Caco-2 (cell line): Measurements from ENCODE around the gene ROS1. TPM values are rescaled to one million over a fixed set of nuclear protein-coding genes. Genes with fewer than 3 reads are reported as not detected.

Experiments
- BruUV-seq: library from RNA; stranded (reverse); fragments of 400-500 nt; replicated peaks from 2 replicates; lab custom pipeline; 2021; lab: Mats Ljungman, UMichigan
- CTCF ChIA-PET: fragments of 300-600 bp; sonication (Branson Sonifier 250); formaldehyde crosslinking; loops from one replicate; lab custom pipeline; 2022; ENCODE audit warnings: antibody characterized with exemption; lab: Charles Lee
- POLR2A ChIA-PET: fragments of 300-600 bp; sonication (Branson Sonifier 250); formaldehyde crosslinking; loops from one replicate; lab custom pipeline; 2022; ENCODE audit warnings: antibody characterized with exemption; lab: Charles Lee
- DNase-seq, 2 experiments: peaks; one replicate each; pipeline versions ENCODE4 v3.0.0 to v3.0.0-alpha.2; 2020 to 2022
- H3K27me3 ChIP-seq: replicated peaks from 2 replicates; pipeline ENCODE4 v1.6.0; 2011; ENCODE audit warnings: low read length; ENCODE audit not compliant: control insufficient read depth, insufficient read depth
- H3K36me3 ChIP-seq: 2 replicates; pipeline ENCODE4 v1.5.1; 2011; ENCODE audit warnings: low read length; ENCODE audit not compliant: control insufficient read depth, insufficient read depth
- H3K4me1 ChIP-seq: fragments of 250-450 bp; sonication (Bioruptor Pico); 2 replicates; pipeline ENCODE4 v1.5.1; 2020; ENCODE audit warnings: mild to moderate bottlenecking
- H3K4me3 ChIP-seq: 2 replicates; pipeline ENCODE4 v1.5.1; 2011; ENCODE audit warnings: low read depth, mild to moderate bottlenecking, control low read depth, low read length
- H3K9me3 ChIP-seq: fragments of 250-450 bp; sonication (Bioruptor Pico); 2 replicates; pipeline ENCODE4 v1.5.1; 2020; ENCODE audit warnings: mild to moderate bottlenecking, moderate library complexity
- H3K27ac Mint-ChIP-seq: one replicate; pipeline ENCODE4 v1.8.0; 2022; ENCODE audit warnings: mixed read lengths; ENCODE audit not compliant: unreplicated experiment
- H3K27me3 Mint-ChIP-seq: one replicate; pipeline ENCODE4 v1.8.0; 2022; ENCODE audit warnings: mixed read lengths; ENCODE audit not compliant: insufficient read depth, unreplicated experiment
- H3K36me3 Mint-ChIP-seq: one replicate; pipeline ENCODE4 v1.8.0; 2022; ENCODE audit warnings: mild to moderate bottlenecking, mixed read lengths; ENCODE audit not compliant: insufficient read depth, unreplicated experiment
- H3K4me1 Mint-ChIP-seq: one replicate; pipeline ENCODE4 v1.8.0; 2022; ENCODE audit warnings: low read depth, mixed read lengths; ENCODE audit not compliant: unreplicated experiment
- H3K4me3 Mint-ChIP-seq: one replicate; pipeline ENCODE4 v1.8.0; 2022; ENCODE audit warnings: mild to moderate bottlenecking, moderate library complexity, mixed read lengths; ENCODE audit not compliant: unreplicated experiment
- H3K9me3 Mint-ChIP-seq: one replicate; pipeline ENCODE4 v1.8.0; 2022; ENCODE audit warnings: mixed read lengths; ENCODE audit not compliant: unreplicated experiment
- intact Hi-C: fragments of 100-400 bp; cut with micrococcal nuclease; formaldehyde crosslinking; loops from one replicate; pipeline ENCODE4 v1.10.0; 2022; ENCODE audit not compliant: unreplicated experiment
- total RNA-seq: library from RNA; stranded (reverse); gene quantifications from 2 replicates; pipeline ENCODE4 v1.2.3, GENCODE V29; 2022
- TF ChIP-seq, protein P1 (sequence below), 2 experiments: fragments of 200-600 bp in 1 of 2; IDR thresholded peaks; 1 replicate in 1 of 2; 2 replicates in 1 of 2; pipeline versions ENCODE4 v1.5.1 to v1.8.0; 2011 to 2022; ENCODE audit warnings: antibody characterized with exemption in 1 of 2, control low read depth in 1 of 2, inconsistent platforms in 1 of 2, low read depth in 1 of 2, low read length in 1 of 2, mild to moderate bottlenecking in 1 of 2, moderate library complexity in 1 of 2; ENCODE audit not compliant: insufficient read depth in 1 of 2, severe bottlenecking in 1 of 2, unreplicated experiment in 1 of 2

ROS1 gene
- total RNA-seq, 1 experiment from 2014 or later: 0.16 TPM

- no peak overlapping the region for H3K4me3 Mint-ChIP-seq
Observed at GRCh38 chr6:117268924-117269323, 156.8 kb downstream of the ROS1 start.

GRCh38 chr6:117267766-117268534 is 157.8 kb downstream of the ROS1 start:
- no peak for DNase-seq
- Histone ChIP-seq H3K4me1 (no peaks in the 10 kb centered on the region), H3K4me3 (no peak overlapping the region), H3K27me3 (peaks cover 5% of the 10 kb centered on the region), H3K9me3 (no peaks in the 10 kb centered on the region), H3K36me3 (no peaks in the 10 kb centered on the region)
- Mint-ChIP-seq H3K9me3 (no peaks in the 10 kb centered on the region), H3K4me3 (no peak overlapping the region), H3K27me3 (peaks cover 44% of the 10 kb centered on the region), H3K4me1 (peaks cover 9% of the 10 kb centered on the region), H3K27ac (no peak overlapping the region), H3K36me3 (no peaks in the 10 kb centered on the region)
- TF ChIP-seq, protein P1, sequence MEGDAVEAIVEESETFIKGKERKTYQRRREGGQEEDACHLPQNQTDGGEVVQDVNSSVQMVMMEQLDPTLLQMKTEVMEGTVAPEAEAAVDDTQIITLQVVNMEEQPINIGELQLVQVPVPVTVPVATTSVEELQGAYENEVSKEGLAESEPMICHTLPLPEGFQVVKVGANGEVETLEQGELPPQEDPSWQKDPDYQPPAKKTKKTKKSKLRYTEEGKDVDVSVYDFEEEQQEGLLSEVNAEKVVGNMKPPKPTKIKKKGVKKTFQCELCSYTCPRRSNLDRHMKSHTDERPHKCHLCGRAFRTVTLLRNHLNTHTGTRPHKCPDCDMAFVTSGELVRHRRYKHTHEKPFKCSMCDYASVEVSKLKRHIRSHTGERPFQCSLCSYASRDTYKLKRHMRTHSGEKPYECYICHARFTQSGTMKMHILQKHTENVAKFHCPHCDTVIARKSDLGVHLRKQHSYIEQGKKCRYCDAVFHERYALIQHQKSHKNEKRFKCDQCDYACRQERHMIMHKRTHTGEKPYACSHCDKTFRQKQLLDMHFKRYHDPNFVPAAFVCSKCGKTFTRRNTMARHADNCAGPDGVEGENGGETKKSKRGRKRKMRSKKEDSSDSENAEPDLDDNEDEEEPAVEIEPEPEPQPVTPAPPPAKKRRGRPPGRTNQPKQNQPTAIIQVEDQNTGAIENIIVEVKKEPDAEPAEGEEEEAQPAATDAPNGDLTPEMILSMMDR (IDR thresholded peaks at IDR 0.05; ENCODE audit: insufficient read depth in 1 of 2, low read depth in 1 of 2, low read length in 1 of 2, severe bottlenecking in 1 of 2, unreplicated experiment in 1 of 2): no peak
- ChIA-PET POLR2A (no interaction called here), CTCF (interaction anchor here (0.5 kb wide), 1 partner anchor 68 kb away, joined by 5 read pairs; no protein-coding TSS in a partner anchor)
- intact Hi-C loops: no loop called here
- no TSS peak for BruUV-seq

More at GRCh38 chr6:117268924-117269323, 156.8 kb downstream of the ROS1 start:
- ChIA-PET CTCF (no interaction called here), POLR2A (no interaction called here)
- no peaks in the 10 kb centered on the region for H3K9me3 ChIP-seq
- H3K27me3 Mint-ChIP-seq: peaks cover 41% of the 10 kb centered on the region
- no peaks in the 10 kb centered on the region for H3K9me3 Mint-ChIP-seq
- no peak overlapping the region for H3K27ac Mint-ChIP-seq
- no peak for DNase-seq
- BruUV-seq: no TSS peak
- H3K4me3 ChIP-seq: no peak overlapping the region
- no peaks in the 10 kb centered on the region for H3K36me3 Mint-ChIP-seq
- H3K36me3 ChIP-seq: no peaks in the 10 kb centered on the region
- H3K4me1 ChIP-seq: no peaks in the 10 kb centered on the region
- TF ChIP-seq, protein P1 (IDR thresholded peaks at IDR 0.05; ENCODE audit: insufficient read depth in 1 of 2, low read depth in 1 of 2, low read length in 1 of 2, severe bottlenecking in 1 of 2, unreplicated experiment in 1 of 2): no peak
- peaks cover 9% of the 10 kb centered on the region for H3K4me1 Mint-ChIP-seq
- H3K27me3 ChIP-seq: peaks cover 5% of the 10 kb centered on the region
- intact Hi-C loops: no loop called here

DNA sequence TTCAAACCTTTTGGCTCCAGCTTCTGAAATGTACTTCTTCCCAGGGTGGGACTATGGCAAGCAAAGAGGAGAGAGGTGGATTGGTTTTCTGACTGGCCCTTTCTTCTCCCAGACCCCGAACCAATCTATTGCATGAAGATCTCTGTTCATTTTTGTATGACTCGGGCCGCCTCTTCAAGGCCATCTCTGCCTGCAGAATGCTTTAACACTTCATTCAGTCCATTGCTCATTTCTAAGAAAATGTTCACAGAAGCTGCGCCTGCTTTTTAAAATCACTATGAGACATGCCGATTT is 158.7 kb downstream of the ROS1 start:
- ChIA-PET POLR2A (no interaction called here), CTCF (no interaction called here)
- Histone ChIP-seq H3K9me3 (no peaks in the 10 kb centered on the region), H3K4me3 (no peak overlapping the region), H3K36me3 (no peaks in the 10 kb centered on the region), H3K27me3 (peaks cover 5% of the 10 kb centered on the region), H3K4me1 (no peaks in the 10 kb centered on the region)
- no peak overlapping the region for H3K27ac Mint-ChIP-seq
- peaks cover 45% of the 10 kb centered on the region for H3K27me3 Mint-ChIP-seq
- H3K36me3 Mint-ChIP-seq: no peaks in the 10 kb centered on the region
- H3K9me3 Mint-ChIP-seq: no peaks in the 10 kb centered on the region
- no peak overlapping the region for H3K4me3 Mint-ChIP-seq
- intact Hi-C loops: no loop called here
- peaks cover 9% of the 10 kb centered on the region for H3K4me1 Mint-ChIP-seq
- no TSS peak for BruUV-seq
- no peak for DNase-seq
- TF ChIP-seq, protein P1 (IDR thresholded peaks at IDR 0.05; ENCODE audit: insufficient read depth in 1 of 2, low read depth in 1 of 2, low read length in 1 of 2, severe bottlenecking in 1 of 2, unreplicated experiment in 1 of 2): no peak
